Measurements from ENCODE around the gene AIFM2. TPM values are rescaled to one million over a fixed set of nuclear protein-coding genes. Genes with fewer than 3 reads are reported as not detected.
"Not testable (repeated sequence)": the region's sequence is repeated elsewhere in the genome, so short reads cannot be mapped to it uniquely, and the experiment has no call there.

AIFM2 gene
- polyA plus RNA-seq, 5 donors = 5.1 to 7.7 (median 6.4) TPM

- DNase-seq = no peak
Observed at GRCh38 chr10:70093335-70093944, 39.2 kb downstream of the AIFM2 start.

GRCh38 chr10:70092389-70092718 lies 40.3 kb downstream of the AIFM2 start:
- no peak for DNase-seq

DNA sequence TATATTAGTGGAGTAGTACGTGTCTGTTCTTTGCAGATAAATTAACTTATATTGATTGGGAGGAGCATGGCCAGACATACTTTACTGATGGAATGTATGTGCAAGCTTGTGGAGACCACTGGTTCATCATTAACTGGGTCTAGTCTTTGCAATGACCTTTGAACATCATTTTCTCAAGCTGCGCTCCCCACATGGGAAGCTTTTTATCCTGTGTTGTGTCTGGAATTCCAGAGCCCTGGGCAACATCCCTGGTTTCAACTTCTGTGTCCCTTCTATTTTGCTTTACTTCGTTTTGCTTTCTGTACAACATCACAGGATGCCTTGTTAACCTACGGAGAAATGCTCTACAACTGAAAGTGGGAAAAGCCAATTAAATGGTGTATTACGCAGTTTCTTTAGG lies 41.7 kb downstream of the AIFM2 start:
- no peak for DNase-seq

GRCh38 chr10:70090013-70090412 lies 42.6 kb downstream of the AIFM2 start:
- DNase-seq = no peak

DNA sequence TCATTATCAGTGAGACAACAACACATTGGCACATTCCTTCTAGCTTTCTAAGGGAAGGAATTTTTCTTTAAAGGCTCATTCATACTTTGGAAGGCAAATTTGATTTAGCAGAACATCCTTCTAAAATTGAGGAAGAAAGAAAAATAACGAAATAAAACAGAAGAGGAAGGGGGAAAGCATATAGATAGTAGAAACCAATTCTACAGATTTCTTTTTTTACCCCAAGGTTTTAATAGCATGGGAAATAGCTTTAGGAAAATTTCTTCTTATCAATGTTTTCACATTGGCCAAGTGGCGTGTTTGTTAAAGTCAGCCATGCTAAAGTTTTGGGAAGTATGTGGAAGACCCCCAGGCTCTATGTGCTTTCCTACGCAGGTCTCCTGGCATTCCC lies 44.3 kb downstream of the AIFM2 start:
- DNase-seq = no peak

DNA sequence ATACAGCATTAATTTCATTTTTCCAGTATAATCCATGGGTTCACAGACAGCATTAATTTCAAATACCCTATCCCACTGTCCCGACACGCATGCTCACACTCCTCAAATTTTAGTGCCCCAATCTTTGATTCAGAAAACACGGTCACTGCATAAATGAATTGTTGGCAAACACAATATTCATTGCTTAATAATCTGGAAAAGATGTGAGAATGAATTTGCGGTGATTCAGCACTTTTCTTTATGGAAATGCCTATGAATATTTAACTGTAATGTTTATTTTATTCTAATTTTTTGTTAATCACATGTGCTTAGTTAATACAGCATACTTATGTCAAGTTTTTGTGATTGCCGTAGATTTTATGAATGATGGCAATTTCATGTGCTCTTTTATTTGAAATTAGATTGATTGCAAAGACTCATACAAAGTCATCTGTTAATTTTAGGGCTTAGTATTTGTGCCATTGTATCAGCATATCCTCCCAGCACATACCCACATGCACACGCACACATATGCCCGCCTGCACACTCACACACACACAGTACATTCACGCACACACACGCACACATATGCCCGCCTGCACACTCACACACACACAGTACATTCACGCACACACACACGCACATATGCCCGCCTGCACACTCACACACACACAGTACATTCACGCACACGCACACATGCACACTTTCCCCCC lies 44.9 kb downstream of the AIFM2 start:
- DNase-seq = peak; percentile 4 to 11

DNA sequence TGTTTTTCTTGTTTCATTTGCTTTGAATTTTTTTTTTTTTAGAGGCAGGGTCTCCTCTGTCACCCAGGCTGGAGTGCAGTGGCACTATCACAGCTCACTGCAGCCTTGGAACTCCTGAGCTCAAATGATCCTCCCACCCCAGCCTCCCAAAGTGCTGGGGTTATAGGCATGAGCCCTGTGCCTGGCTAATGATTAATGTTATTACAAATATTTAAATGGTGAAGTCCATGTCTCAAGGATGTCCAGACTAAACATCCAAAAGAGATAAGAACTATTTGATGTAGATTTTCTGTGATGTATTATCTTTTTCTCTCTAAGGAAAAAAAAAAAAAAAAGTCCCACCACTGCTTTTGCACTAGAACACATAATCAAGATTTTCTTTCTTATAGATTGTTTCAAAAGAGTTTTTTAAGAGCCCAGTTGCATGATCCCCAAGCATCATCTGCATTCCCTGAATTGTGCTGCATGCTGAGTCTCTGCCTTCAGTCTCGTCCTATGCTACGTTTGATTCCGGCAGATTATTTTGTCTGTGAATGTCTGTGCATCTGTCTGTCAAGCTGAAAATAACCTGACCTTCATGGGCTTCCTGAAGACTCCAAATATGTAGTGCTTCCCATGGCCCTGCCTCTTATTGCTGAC lies 46.5 kb downstream of the AIFM2 start:
- DNase-seq = no peak

- DNase-seq = no peak
Observed at GRCh38 chr10:70084189-70084588, 48.4 kb downstream of the AIFM2 start.

- not testable (repeated sequence) for DNase-seq
Observed at GRCh38 chr10:70080789-70081188, 51.8 kb downstream of the AIFM2 start.

DNA sequence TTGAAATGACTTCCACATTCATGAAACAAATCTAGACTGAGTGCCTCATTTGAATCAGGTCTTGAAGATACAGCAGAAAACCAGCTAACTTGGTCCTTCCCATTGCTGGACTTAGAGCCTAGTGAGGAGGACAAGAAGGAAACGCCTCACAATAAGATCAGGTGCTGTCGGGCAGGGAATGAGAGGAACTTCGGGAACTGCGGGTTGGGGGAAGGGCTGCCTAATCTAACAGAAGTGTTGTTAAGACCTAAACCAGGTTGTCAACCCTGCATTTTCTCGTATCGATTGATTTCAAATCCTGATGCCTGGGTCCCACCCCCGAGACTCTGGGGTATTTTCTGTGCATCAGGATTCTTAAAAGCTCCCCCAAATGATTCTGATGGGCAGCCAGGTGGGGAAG lies 53.7 kb downstream of the AIFM2 start:
- DNase-seq = no peak

DNA sequence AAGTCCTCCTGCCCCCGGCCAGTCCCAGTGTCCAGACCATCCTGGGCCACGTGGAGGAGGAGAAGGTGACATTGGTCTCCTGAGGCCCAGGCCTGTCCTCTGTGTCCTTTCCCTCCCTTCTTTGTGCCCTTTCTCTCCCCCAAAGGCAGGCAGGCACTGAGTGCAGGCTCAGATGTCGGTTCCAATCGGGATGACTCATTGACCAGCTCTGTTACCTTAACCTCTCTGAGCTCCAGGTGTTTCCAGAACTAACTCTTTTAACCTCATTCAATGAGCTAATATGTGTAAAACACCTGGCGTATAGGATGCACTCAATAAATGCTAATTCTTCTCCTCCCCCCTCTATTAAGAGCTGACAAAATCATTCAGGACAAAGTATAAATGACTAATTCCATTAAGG lies 54.3 kb downstream of the AIFM2 start:
- no peak for DNase-seq

DNA sequence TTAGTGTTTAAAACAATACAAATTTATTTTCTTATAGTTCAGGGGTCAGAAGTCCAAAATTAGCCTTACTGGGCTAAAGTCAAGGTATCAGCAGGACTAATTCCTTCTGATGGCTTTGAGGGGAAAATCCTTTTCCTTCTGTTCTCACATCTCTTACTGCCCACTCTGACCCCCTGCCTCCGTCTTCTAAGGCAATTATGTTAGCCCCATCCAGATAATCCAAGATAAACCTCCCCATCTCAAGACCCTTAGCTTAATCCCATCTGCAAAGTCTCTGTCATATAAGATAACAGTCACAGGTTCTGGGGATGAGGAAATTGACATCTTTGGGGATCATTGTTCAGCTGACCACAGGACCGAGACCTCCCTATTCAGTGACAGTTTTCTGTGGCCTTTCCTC lies 57.7 kb downstream of the AIFM2 start:
- no peak for DNase-seq

DNA sequence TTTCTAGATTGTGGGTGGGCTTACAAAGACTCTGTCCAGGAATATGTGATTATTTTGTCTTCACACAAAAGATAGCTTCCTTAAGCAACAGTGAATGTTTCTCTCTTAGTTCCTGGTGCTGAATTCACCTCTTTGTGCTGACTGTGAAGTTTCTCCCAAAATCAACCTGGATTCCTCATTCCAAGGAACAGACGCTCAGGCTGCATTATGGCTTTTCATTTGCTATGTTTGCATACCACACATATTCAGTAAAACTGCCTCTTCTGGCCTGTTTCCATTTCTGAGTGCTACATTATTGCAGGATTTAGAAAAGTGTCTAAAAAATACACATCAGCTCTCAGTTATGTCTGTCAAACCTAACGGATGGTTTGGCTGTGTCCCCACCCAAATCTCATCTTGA lies 58.5 kb downstream of the AIFM2 start:
- DNase-seq = no peak

GRCh38 chr10:70070834-70071233 lies 61.8 kb downstream of the AIFM2 start:
- no peak for DNase-seq

- no peak for DNase-seq
Observed at GRCh38 chr10:70069346-70069745, 63.3 kb downstream of the AIFM2 start.

DNA sequence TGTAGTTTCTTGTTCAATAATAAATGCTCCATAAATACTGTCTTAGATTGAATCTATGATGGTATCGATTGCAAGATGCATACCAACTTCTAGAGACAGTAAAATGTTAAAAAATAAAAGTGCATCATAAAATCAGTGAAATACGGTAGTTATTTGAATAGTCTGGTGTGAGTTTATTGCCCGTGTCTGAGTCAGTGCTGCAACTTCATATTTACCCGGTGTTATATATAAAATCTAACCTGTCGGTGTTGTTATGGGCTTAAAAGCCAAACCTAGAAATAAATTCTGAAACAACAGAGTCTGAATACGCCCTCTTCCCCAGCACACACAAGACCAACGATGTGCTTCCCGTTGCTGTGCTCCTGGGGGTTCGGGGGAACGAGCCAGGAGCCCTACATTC lies 63.7 kb downstream of the AIFM2 start:
- DNase-seq = no peak

GRCh38 chr10:70067586-70067985 lies 65.0 kb downstream of the AIFM2 start:
- no peak for DNase-seq

GRCh38 chr10:70066190-70066589 lies 66.4 kb downstream of the AIFM2 start:
- DNase-seq = no peak

- no peak for DNase-seq
Observed at GRCh38 chr10:70064486-70064885, 68.1 kb downstream of the AIFM2 start.

GRCh38 chr10:70063418-70064098 lies 69.1 kb downstream of the AIFM2 start:
- DNase-seq = no peak

Measured in right lung (tissue), 5 donors.